GM20431 (cell line): ENCODE measurements around the gene S100A8.

Experiments used
- in situ Hi-C: fragments of 300-500 bp; cut with MseI, MboI; formaldehyde crosslinking; loops from one replicate; pipeline ENCODE4 v1.15.0; 2020; ENCODE audit warnings: low sequenced_read_pairs; ENCODE audit not compliant: unreplicated experiment

Gene S100A8

GRCh38 chr1:153395136-153395685 is 4.3 kb upstream of the S100A8 start:
- in situ Hi-C loops, result no loop called here

DNA sequence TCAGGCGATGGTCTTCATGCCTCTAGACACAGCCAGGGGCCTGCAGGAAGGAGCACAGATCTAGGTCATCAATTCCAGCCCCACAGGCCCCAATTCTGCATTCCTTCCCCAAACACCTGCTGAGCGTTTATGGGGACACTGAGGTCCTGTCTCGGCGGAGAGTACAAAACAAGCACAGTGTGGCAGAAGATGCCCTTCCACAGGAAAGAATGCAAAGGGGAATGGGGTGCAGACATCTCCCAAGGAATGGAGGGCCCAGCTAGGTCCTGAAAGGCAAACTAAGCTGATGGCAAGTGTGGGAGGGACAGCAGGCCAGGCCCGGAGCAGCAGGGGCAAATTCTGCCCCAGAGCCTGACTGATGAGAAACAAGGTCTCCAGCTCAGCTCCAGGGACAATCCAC is 3.5 kb upstream of the S100A8 start:
- in situ Hi-C loops, result no loop called here

DNA sequence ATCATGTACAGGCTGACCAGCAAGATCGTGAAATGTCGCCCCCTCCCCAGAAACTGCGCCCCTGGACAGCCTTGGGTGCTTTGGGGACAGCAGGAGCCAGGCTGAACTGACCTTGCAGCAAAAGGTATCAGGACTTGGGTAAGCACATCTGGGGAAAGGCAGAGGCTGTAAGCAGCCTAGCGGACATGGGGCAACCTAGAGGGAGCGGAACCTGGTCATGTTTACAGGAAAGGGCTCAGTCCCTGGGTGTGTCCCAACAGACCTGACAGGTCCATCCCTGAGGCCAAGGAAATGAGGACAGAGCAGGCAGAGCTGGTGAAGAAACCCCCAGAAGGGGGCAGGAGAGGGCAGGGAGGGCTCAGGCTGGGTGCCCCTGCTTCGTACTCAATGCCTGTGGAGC is 3.1 kb upstream of the S100A8 start:
- in situ Hi-C loops, result no loop called here

DNA sequence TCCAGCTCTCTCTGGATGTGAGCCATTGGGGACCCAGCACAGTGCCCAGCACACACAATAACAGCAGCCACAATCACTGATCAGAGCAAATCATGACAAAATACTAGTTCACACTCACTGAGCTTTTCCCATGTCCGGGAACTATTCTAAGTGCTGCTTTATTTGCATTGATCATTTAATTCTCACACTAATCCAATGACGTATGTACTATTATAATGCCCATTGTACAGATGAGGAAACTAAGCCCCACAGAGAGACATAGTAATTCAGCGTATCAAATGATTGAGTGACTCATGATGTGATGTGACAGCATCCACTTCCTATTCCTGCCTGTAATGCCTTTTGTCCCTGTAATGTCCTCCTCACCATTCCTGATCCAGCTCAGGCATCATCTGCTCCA is 1.9 kb upstream of the S100A8 start:
- in situ Hi-C loops, result no loop called here

DNA sequence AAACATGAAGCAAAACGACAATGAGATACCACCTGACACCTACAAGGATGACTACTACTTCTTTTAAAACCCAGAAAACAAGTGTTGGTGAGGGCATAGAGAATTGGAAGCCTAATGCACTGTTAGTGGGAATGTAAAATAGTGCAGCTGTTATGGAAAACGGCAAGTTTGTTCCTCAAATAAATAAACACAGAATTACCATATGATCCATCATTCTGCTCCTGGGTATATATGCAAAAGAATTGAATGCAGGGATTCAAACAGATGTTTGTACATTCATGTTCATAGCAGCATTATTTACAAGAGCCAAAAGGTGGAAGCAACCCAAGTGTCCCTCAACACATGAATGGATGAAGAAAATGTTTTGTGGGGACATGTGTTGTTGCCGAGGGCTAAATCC is 1.4 kb upstream of the S100A8 start:
- in situ Hi-C loops, result no loop called here

DNA sequence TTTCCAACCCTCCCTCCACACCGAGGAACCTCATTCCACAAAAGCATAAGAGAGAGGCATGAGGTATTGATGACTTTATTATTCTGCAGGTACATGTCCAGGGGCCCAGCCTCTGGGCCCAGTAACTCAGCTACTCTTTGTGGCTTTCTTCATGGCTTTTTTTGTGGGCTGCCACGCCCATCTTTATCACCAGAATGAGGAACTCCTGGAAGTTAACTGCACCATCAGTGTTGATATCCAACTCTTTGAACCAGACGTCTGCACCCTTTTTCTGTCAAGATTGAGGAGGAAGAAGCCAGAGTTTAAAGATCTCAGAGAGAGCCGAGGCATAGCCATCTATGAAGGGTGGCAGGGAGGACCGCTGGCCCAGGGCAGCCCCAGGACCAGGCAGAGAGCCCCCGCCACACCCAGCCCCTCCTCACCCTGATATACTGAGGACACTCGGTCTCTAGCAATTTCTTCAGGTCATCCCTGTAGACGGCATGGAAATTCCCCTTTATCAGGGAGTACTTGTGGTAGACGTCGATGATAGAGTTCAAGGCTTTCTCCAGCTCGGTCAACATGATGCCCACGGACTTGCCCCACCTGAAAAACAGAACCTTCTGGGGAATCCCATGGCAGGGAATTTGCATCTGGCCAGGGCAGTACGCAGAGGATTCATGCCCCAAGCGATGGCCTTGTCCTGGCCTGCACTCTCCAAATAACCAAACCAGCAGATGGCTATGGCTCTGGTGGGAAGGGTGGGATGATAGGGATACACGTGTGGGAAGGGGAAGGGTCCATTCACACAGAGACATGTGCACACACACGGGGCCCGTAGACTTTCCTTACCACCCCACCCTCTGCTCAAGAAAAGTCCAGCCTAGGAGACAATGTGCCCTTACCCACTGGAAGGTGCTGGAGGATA is 647 bp downstream of the S100A8 start:
- in situ Hi-C loops, result no loop called here

- in situ Hi-C loops, result no loop called here
Observed at GRCh38 chr1:153389401-153389800, 1.5 kb downstream of the S100A8 start.

DNA sequence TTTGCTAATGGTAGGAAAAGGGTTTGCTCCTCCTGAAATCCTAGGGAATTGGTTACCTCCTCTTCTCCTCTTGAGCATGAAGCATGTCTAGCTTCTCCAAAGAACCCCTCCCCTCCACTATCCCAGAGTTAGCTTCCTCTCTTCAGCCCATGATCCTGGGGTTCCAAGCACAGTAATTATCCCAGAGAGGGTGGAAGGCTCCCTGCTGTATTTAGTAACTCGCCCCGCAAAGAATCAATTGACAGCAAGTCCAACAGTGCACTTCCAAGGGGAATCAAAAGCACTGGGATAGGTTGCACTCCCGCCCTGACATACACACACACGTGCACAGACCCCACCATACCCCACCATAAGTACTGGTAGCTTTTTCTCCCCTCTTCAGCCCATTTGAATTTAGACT is 3.1 kb downstream of the S100A8 start:
- in situ Hi-C loops, result no loop called here

- in situ Hi-C loops, result no loop called here
Observed at GRCh38 chr1:153387001-153387400, 3.9 kb downstream of the S100A8 start.

DNA sequence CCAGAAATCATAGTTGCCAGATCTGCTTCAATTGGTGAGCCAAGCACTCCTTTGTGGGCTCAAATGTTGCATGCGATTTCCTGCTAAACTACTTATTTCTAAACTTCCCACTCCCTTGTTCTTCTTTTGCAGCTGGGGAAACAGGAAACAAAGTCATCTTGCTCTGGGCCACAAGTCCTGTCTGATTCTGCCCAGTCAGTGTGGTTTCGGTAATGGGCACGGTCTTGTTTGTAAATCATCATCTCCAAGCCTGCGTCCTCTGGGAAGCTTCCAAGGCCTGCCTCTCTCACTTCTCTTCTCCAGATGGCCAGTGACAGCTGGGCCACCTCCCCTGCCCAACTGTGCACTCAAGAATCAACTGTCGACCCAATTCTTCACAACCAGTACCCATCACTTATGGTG is 4.4 kb downstream of the S100A8 start:
- in situ Hi-C loops, result no loop called here

GRCh38 chr1:153384958-153385580 is 5.8 kb downstream of the S100A8 start:
- in situ Hi-C loops, result no loop called here

- in situ Hi-C loops, result no loop called here
Observed at GRCh38 chr1:153380711-153381110, 10.2 kb downstream of the S100A8 start.

GRCh38 chr1:153379591-153379990 is 11.3 kb downstream of the S100A8 start:
- in situ Hi-C loops, result no loop called here

DNA sequence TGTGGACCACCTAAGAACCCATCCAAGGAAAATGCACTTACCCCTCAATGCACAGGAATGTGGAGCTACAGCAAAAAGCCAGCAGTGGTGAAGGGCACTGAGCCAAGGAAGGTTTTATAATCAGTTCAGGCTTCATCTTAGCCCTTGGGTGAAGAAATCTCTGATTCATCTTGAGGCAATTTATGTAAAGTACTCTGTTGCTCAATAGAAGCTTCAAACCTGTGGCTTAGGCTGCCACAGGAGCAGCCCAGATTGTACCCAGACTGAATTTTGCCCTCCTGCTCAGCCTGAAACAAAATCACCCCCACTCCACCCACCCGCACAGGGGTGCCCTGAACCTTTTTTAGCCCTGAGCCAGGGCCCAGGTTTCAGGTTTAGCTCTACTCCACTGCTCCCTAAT is 15.4 kb downstream of the S100A8 start, which contains the start of gene S100A12:
Gene S100A12 (minus strand): TSS at position 111 of the 400 bp plus-strand sequence. CDS start 1,029 bp downstream, outside the sequence.
- in situ Hi-C loops, result no loop called here

DNA sequence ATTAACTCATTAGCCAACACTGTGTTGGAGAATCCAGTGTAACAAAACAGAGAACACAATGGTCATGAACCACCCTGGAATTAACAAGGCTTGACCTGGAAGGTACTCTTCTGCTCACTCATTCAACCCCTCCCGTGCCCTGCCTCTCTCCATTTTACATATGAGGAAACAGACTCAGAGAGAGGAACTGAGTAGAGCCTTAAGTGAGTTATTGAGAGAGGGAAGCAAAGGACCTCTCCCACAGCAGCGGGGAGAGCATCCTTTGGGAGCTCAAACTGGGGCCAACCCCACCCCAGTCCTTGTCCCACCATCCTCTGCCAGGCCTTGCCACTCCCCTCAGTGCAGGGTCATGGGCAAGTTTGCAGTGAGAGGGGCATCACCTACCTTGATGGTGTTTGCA is 16.8 kb downstream of the S100A8 start:
- in situ Hi-C loops, result no loop called here

DNA sequence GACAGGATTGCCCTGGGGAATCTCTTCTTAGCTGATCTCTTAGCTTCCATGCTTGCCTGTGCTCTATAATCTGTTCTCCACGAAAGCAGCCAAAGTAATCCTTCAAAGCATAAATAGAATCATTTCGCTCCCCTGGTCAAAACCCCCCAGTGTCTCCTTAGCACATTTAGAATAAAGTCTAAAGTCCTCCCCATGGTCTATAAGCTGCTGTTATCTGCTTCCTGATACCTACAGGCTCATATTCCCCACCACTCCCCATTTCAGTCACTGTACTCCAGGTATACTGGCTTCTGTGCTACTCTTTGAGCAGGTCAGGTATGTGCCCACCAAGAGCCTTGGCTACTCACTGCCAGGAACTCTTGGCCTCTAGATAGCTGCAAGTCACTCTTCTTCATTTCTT is 18.3 kb downstream of the S100A8 start:
- in situ Hi-C loops, result no loop called here

GRCh38 chr1:153371231-153371630 is 19.6 kb downstream of the S100A8 start:
- in situ Hi-C loops, result no loop called here

GRCh38 chr1:153370146-153370545 is 20.7 kb downstream of the S100A8 start:
- in situ Hi-C loops, result no loop called here

- in situ Hi-C loops, result no loop called here
Observed at GRCh38 chr1:153368495-153368894, 22.4 kb downstream of the S100A8 start.

DNA sequence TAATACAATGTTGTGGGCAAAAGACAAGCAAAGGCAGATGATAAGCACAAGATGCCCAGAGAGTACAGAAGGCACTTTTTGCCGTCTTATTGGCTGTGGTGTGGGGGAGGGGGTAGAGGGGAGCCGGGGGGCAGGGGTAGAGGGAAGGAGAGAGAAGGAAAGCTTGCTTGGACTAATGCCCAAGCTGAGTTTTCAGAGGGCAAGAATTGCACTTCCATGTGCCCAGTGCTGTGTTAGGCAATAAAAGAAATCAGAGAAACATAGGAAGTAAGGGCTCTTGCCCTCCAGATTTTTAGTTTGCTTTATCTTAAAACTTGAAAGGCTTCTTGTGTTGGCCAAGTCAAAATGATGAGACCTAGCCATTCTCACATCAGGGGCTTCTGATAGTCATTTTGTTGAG is 23.8 kb downstream of the S100A8 start:
- in situ Hi-C loops, result no loop called here

DNA sequence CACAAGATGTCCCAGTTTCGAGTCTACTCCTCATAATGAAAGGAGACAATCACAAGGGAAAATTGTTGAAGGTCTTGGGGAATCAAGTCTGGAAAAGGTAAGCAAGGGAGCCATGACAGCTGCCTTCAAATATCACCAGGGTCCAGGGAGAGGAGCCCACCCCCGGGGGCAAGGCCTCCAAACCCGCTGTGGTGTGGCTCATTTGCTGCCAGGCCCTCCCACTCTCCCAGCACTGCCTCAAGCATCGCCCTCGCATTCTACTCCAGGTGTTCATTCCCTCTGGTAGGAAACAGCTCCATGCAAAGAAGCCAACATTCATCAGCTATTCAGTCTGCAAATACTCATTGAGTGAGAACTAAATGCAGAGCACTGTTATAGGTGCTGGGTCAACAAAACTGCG is 24.6 kb downstream of the S100A8 start:
- in situ Hi-C loops, result no loop called here
